Caco-2 (cell line): ENCODE data around the gene UQCR11. TPM values are rescaled to one million over a fixed set of nuclear protein-coding genes. Genes with fewer than 3 reads are reported as not detected.

Experiments used
- BruUV-seq: library from RNA; stranded (reverse); fragments of 400-500 nt; replicated peaks from 2 replicates; lab custom pipeline; 2021; lab: Mats Ljungman, UMichigan
- CTCF ChIA-PET: fragments of 300-600 bp; sonication (Branson Sonifier 250); formaldehyde crosslinking; loops from one replicate; lab custom pipeline; 2022; ENCODE audit warnings: antibody characterized with exemption; lab: Charles Lee
- POLR2A ChIA-PET: fragments of 300-600 bp; sonication (Branson Sonifier 250); formaldehyde crosslinking; loops from one replicate; lab custom pipeline; 2022; ENCODE audit warnings: antibody characterized with exemption; lab: Charles Lee
- DNase-seq, 2 experiments: peaks; one replicate each; pipeline versions ENCODE4 v3.0.0 to v3.0.0-alpha.2; 2020 to 2022
- H3K27me3 ChIP-seq: replicated peaks from 2 replicates; pipeline ENCODE4 v1.6.0; 2011; ENCODE audit warnings: low read length; ENCODE audit not compliant: control insufficient read depth, insufficient read depth
- H3K36me3 ChIP-seq: 2 replicates; pipeline ENCODE4 v1.5.1; 2011; ENCODE audit warnings: low read length; ENCODE audit not compliant: control insufficient read depth, insufficient read depth
- H3K4me1 ChIP-seq: fragments of 250-450 bp; sonication (Bioruptor Pico); 2 replicates; pipeline ENCODE4 v1.5.1; 2020; ENCODE audit warnings: mild to moderate bottlenecking
- H3K4me3 ChIP-seq: 2 replicates; pipeline ENCODE4 v1.5.1; 2011; ENCODE audit warnings: low read depth, mild to moderate bottlenecking, control low read depth, low read length
- H3K9me3 ChIP-seq: fragments of 250-450 bp; sonication (Bioruptor Pico); 2 replicates; pipeline ENCODE4 v1.5.1; 2020; ENCODE audit warnings: mild to moderate bottlenecking, moderate library complexity
- H3K27ac Mint-ChIP-seq: one replicate; pipeline ENCODE4 v1.8.0; 2022; ENCODE audit warnings: mixed read lengths; ENCODE audit not compliant: unreplicated experiment
- H3K27me3 Mint-ChIP-seq: one replicate; pipeline ENCODE4 v1.8.0; 2022; ENCODE audit warnings: mixed read lengths; ENCODE audit not compliant: insufficient read depth, unreplicated experiment
- H3K36me3 Mint-ChIP-seq: one replicate; pipeline ENCODE4 v1.8.0; 2022; ENCODE audit warnings: mild to moderate bottlenecking, mixed read lengths; ENCODE audit not compliant: insufficient read depth, unreplicated experiment
- H3K4me1 Mint-ChIP-seq: one replicate; pipeline ENCODE4 v1.8.0; 2022; ENCODE audit warnings: low read depth, mixed read lengths; ENCODE audit not compliant: unreplicated experiment
- H3K4me3 Mint-ChIP-seq: one replicate; pipeline ENCODE4 v1.8.0; 2022; ENCODE audit warnings: mild to moderate bottlenecking, moderate library complexity, mixed read lengths; ENCODE audit not compliant: unreplicated experiment
- H3K9me3 Mint-ChIP-seq: one replicate; pipeline ENCODE4 v1.8.0; 2022; ENCODE audit warnings: mixed read lengths; ENCODE audit not compliant: unreplicated experiment
- intact Hi-C: fragments of 100-400 bp; cut with micrococcal nuclease; formaldehyde crosslinking; loops from one replicate; pipeline ENCODE4 v1.10.0; 2022; ENCODE audit not compliant: unreplicated experiment
- total RNA-seq: library from RNA; stranded (reverse); gene quantifications from 2 replicates; pipeline ENCODE4 v1.2.3, GENCODE V29; 2022
- TF ChIP-seq, protein P1 (sequence below), 2 experiments: fragments of 200-600 bp in 1 of 2; IDR thresholded peaks; 1 replicate in 1 of 2; 2 replicates in 1 of 2; pipeline versions ENCODE4 v1.5.1 to v1.8.0; 2011 to 2022; ENCODE audit warnings: antibody characterized with exemption in 1 of 2, control low read depth in 1 of 2, inconsistent platforms in 1 of 2, low read depth in 1 of 2, low read length in 1 of 2, mild to moderate bottlenecking in 1 of 2, moderate library complexity in 1 of 2; ENCODE audit not compliant: insufficient read depth in 1 of 2, severe bottlenecking in 1 of 2, unreplicated experiment in 1 of 2

Gene UQCR11
- total RNA-seq, 1 experiment from 2014 or later = 222 TPM

DNA sequence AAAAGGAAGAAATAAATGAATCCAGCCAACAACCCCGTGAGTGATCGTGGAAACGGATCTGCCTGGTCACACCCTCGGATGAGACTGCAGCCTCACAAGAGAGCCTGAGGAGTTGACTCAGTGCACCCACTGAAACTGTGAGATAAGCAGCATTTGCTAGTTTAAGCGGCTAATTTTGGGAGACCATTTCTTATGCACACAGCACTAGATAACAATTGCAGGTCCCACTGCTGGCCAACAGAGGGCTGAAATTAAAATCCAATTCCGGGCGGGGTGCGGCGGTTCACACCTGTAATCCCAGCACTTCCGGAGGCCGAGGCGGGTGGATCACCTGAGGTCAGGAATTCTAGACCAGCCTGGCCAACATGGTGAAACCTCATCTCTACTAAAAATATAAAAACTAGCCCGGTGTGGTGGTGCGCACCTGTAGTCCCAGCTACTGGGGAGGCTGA lies 3.6 kb downstream of the UQCR11 start:
- BruUV-seq = no TSS peak
- POLR2A ChIA-PET = interaction anchor here (0.6 kb wide), 2 partner anchors 16 to 58 kb away, joined by 3 to 5 read pairs; no protein-coding TSS in a partner anchor
- CTCF ChIA-PET = interaction anchor here (0.7 to 0.9 kb wide), 2 partner anchors 25 to 55 kb away, joined by 3 to 5 read pairs; no protein-coding TSS in a partner anchor
- H3K4me3 Mint-ChIP-seq = no peak overlapping the region
- TF ChIP-seq, protein P1, sequence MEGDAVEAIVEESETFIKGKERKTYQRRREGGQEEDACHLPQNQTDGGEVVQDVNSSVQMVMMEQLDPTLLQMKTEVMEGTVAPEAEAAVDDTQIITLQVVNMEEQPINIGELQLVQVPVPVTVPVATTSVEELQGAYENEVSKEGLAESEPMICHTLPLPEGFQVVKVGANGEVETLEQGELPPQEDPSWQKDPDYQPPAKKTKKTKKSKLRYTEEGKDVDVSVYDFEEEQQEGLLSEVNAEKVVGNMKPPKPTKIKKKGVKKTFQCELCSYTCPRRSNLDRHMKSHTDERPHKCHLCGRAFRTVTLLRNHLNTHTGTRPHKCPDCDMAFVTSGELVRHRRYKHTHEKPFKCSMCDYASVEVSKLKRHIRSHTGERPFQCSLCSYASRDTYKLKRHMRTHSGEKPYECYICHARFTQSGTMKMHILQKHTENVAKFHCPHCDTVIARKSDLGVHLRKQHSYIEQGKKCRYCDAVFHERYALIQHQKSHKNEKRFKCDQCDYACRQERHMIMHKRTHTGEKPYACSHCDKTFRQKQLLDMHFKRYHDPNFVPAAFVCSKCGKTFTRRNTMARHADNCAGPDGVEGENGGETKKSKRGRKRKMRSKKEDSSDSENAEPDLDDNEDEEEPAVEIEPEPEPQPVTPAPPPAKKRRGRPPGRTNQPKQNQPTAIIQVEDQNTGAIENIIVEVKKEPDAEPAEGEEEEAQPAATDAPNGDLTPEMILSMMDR (IDR thresholded peaks at IDR 0.05; ENCODE audit: insufficient read depth in 1 of 2, low read depth in 1 of 2, low read length in 1 of 2, severe bottlenecking in 1 of 2, unreplicated experiment in 1 of 2) = peak in 1 of 2 experiments; percentile 11
- H3K27me3 ChIP-seq = no peaks in the 10 kb centered on the region
- no peaks in the 10 kb centered on the region for H3K27me3 Mint-ChIP-seq
- peaks cover 12% of the 10 kb centered on the region; the same call in 1 of the 2 replicates for H3K4me1 ChIP-seq
- no peaks in the 10 kb centered on the region for H3K9me3 Mint-ChIP-seq
- H3K4me1 Mint-ChIP-seq = no peaks in the 10 kb centered on the region
- no peaks in the 10 kb centered on the region; the same call in 1 of the 2 replicates for H3K36me3 ChIP-seq
- no peak overlapping the region for H3K27ac Mint-ChIP-seq
- intact Hi-C loops = no loop called here
- H3K4me3 ChIP-seq = no peak overlapping the region
- H3K9me3 ChIP-seq = no peaks in the 10 kb centered on the region
- peaks cover 61% of the 10 kb centered on the region for H3K36me3 Mint-ChIP-seq
- DNase-seq = peak in 1 of 2 experiments; percentile 24

DNA sequence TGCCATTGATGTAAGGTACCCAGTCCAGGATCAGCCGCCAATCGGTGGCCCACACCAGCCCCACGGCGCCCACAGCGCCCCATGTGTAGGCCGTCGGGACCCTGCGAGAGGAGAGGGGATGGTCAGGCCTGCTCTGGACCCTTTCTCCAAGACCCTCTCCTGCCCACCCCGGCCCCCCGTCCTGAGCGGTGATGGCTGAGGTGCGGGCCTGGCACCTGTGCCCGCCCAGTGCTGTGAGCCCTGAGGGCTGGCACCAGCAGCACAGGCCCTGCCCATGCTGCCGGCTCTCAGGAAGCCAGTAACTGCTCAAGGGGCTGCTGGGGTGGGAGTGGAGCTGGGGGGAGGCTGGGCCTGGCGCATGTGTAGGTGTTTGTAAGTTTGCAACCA lies 5.8 kb downstream of the UQCR11 start:
- Mint-ChIP-seq H3K27ac (no peak overlapping the region), H3K9me3 (no peaks in the 10 kb centered on the region), H3K4me3 (no peak overlapping the region), H3K4me1 (no peaks in the 10 kb centered on the region), H3K36me3 (peaks cover 60% of the 10 kb centered on the region), H3K27me3 (no peaks in the 10 kb centered on the region)
- no peak overlapping the region for H3K4me3 ChIP-seq
- no peak for DNase-seq
- H3K4me1 ChIP-seq = peaks cover 8% of the 10 kb centered on the region; the same call in 1 of the 2 replicates
- H3K9me3 ChIP-seq = no peaks in the 10 kb centered on the region
- no TSS peak for BruUV-seq
- CTCF ChIA-PET = interaction anchor here (0.7 kb wide), 1 partner anchor 181 kb away, joined by 4 read pairs; no protein-coding TSS in a partner anchor
- no peaks in the 10 kb centered on the region for H3K27me3 ChIP-seq
- TF ChIP-seq, protein P1 (IDR thresholded peaks at IDR 0.05; ENCODE audit: insufficient read depth in 1 of 2, low read depth in 1 of 2, low read length in 1 of 2, severe bottlenecking in 1 of 2, unreplicated experiment in 1 of 2) = no peak
- intact Hi-C loops = no loop called here
- POLR2A ChIA-PET = no interaction called here
- H3K36me3 ChIP-seq = no peaks in the 10 kb centered on the region; the same call in 1 of the 2 replicates

DNA sequence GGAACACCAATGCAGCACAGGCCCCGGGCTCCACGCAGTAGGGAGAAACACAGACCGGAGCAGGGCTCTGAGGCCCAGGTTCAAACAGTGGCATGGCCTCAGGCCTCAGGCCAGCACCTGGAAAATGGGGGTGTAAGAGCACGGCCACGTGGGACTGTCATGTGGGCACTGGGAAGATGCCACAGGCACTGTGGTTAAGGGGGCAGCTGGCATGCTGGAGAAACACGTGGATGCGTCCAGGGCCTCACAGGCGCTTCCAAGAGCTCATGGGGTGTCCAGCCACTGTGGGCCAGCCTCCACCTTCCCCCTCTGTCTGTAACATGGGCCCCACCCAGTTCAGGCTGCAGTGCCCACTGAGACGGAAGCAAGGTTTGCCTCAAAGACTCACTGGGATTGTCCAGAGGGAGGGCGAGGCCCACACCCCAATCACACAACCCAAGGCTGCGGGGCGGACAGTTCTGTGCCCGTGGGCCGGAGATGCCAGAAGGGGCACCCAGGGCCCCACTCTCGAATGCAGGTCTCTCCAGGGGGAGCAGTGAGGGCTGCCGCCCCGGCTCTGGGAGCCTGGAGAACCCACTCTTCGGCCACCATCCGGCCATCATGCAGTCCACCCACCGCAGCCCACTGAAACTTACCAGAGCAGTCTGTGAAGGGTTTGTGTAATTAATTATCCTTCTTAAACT lies 6.3 kb downstream of the UQCR11 start:
- H3K27me3 Mint-ChIP-seq = no peaks in the 10 kb centered on the region
- no peaks in the 10 kb centered on the region for H3K4me1 Mint-ChIP-seq
- Histone ChIP-seq H3K4me3 (no peak overlapping the region), H3K27me3 (no peaks in the 10 kb centered on the region), H3K36me3 (no peaks in the 10 kb centered on the region; the same call in 1 of the 2 replicates), H3K4me1 (peaks cover 6% of the 10 kb centered on the region; the same call in 1 of the 2 replicates), H3K9me3 (no peaks in the 10 kb centered on the region)
- intact Hi-C loops = no loop called here
- TF ChIP-seq, protein P1 (IDR thresholded peaks at IDR 0.05; ENCODE audit: insufficient read depth in 1 of 2, low read depth in 1 of 2, low read length in 1 of 2, severe bottlenecking in 1 of 2, unreplicated experiment in 1 of 2) = no peak
- no peak overlapping the region for H3K4me3 Mint-ChIP-seq
- BruUV-seq = no TSS peak
- peaks cover 60% of the 10 kb centered on the region for H3K36me3 Mint-ChIP-seq
- ChIA-PET CTCF (no interaction called here), POLR2A (no interaction called here)
- H3K9me3 Mint-ChIP-seq = no peaks in the 10 kb centered on the region
- DNase-seq = no peak
- H3K27ac Mint-ChIP-seq = no peak overlapping the region
